NT2/D1 (cell line): Measurements from ENCODE around the gene ING5.

ENCODE experiments used
- SUZ12 ChIP-seq: IDR thresholded peaks from 2 replicates; pipeline ENCODE4 v1.6.1; 2011; ENCODE audit not compliant: insufficient read length, insufficient read depth; ENCODE audit errors: extremely low read depth
- ZNF274 ChIP-seq: IDR thresholded peaks from 2 replicates; pipeline ENCODE4 v1.6.1; 2011; ENCODE audit warnings: mild to moderate bottlenecking, low read depth, low read length

DNA sequence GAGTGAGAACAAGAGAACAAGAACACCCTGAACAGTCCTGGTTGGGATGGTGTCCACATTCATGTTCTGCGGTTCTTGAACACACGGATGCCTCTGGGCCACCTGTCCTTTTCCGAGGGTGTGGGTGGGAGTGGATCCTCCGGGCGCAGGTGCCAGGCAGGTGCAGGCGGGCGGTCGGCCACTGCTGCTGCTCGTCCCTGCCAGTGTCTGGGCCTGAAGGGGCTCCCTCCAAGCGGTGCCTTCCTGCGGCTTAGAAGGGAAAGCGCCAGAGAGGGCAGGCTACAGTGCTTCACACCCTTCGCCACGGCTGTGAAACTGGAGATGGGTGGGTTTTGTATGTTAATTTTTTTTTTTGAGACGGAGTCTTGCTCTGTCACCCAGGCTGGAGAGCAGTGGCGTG, 24.6 kb downstream of the ING5 start:
- TF ChIP-seq ZNF274: no peak
- TF ChIP-seq SUZ12: no peak
